Measurements from ENCODE around the gene NEGR1.

DNA sequence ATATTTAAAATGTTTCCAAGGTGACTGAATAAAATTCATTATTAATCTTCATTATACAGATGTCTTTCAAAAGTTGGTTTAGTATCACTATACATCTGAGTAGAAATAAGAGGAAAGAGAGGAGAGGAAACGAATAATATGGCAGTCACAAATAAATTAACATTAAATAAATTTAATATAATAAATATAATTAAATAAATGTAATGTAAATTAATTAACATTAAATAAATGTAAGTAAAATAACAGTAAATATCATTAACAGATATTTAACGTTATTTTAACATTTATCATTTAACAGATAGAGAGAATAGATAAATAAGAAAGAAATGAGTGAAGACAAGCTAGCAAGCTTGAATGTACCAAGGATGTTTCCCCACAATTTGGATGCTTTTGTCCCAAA is 592.7 kb downstream of the NEGR1 start:
- TF ChIP-seq, protein P1, sequence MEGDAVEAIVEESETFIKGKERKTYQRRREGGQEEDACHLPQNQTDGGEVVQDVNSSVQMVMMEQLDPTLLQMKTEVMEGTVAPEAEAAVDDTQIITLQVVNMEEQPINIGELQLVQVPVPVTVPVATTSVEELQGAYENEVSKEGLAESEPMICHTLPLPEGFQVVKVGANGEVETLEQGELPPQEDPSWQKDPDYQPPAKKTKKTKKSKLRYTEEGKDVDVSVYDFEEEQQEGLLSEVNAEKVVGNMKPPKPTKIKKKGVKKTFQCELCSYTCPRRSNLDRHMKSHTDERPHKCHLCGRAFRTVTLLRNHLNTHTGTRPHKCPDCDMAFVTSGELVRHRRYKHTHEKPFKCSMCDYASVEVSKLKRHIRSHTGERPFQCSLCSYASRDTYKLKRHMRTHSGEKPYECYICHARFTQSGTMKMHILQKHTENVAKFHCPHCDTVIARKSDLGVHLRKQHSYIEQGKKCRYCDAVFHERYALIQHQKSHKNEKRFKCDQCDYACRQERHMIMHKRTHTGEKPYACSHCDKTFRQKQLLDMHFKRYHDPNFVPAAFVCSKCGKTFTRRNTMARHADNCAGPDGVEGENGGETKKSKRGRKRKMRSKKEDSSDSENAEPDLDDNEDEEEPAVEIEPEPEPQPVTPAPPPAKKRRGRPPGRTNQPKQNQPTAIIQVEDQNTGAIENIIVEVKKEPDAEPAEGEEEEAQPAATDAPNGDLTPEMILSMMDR (IDR thresholded peaks at IDR 0.05): no peak
- no peak for TF ChIP-seq POLR2A (IDR thresholded peaks at IDR 0.05)

Measured in heart left ventricle (tissue), 13 donors.